Endometrium (tissue), 2 donors: ENCODE data around the gene SURF6.

Source experiments
- FAIRE-seq: peaks from 2 replicates; lab custom pipeline; 2012; peaks lifted over from hg19 to GRCh38; lab: Jason Lieb, UNC
- donor health status: control.
- donor health status: control.

The SURF6 gene

GRCh38 chr9:133367778-133368177 lies 31.8 kb upstream of the SURF6 start:
- FAIRE-seq, result no peak

- no peak for FAIRE-seq
Observed at GRCh38 chr9:133367221-133367620, 31.2 kb upstream of the SURF6 start.

- no peak for FAIRE-seq
Observed at GRCh38 chr9:133366435-133366834, 30.4 kb upstream of the SURF6 start.

- FAIRE-seq, result no peak
Observed at GRCh38 chr9:133362359-133363044, 26.5 kb upstream of the SURF6 start.

- no peak for FAIRE-seq
Observed at GRCh38 chr9:133361507-133362092, 25.6 kb upstream of the SURF6 start.

GRCh38 chr9:133360400-133361393 lies 24.7 kb upstream of the SURF6 start:
- no peak for FAIRE-seq

- no peak for FAIRE-seq
Observed at GRCh38 chr9:133359399-133360175, 23.6 kb upstream of the SURF6 start.

- FAIRE-seq, result no peak
Observed at GRCh38 chr9:133357656-133358055, 21.7 kb upstream of the SURF6 start.

- no peak for FAIRE-seq
Observed at GRCh38 chr9:133356391-133357091, 20.6 kb upstream of the SURF6 start, which contains the start of the genes SURF1 and SURF2. SURF1 (minus strand) TSS chr9:133356487; CDS start chr9:133356453, 34 bp downstream. SURF2 (plus strand) TSS chr9:133356550; CDS start chr9:133356593, 43 bp downstream.

GRCh38 chr9:133355881-133356357 lies 19.9 kb upstream of the SURF6 start:
- FAIRE-seq, result no peak

GRCh38 chr9:133354766-133355165 lies 18.8 kb upstream of the SURF6 start:
- FAIRE-seq, result no peak

GRCh38 chr9:133353548-133353947 lies 17.6 kb upstream of the SURF6 start:
- no peak for FAIRE-seq

GRCh38 chr9:133352635-133353340 lies 16.8 kb upstream of the SURF6 start:
- no peak for FAIRE-seq

- FAIRE-seq, result no peak
Observed at GRCh38 chr9:133351908-133352634, 16.1 kb upstream of the SURF6 start.

- FAIRE-seq, result no peak
Observed at GRCh38 chr9:133351526-133351907, 15.5 kb upstream of the SURF6 start.

GRCh38 chr9:133349965-133350616 lies 14.1 kb upstream of the SURF6 start:
- FAIRE-seq, result no peak

GRCh38 chr9:133348718-133349573 lies 13.0 kb upstream of the SURF6 start:
- no peak for FAIRE-seq
